Activated CD4-positive, alpha-beta memory T cell treated with anti-CD3 and anti-CD28 coated beads for 36 hours (primary cell): ENCODE measurements around the gene SETD1B. TPM values are rescaled to one million over a fixed set of nuclear protein-coding genes. Genes with fewer than 3 reads are reported as not detected.

Experiments
- CTCF ChIA-PET: fragments of 350-600 bp; sonication (Branson Sonifier 250); formaldehyde crosslinking; loops from one replicate; lab custom pipeline; 2021; ENCODE audit warnings: antibody characterized with exemption, inconsistent platforms; lab: Charles Lee
- POLR2A ChIA-PET: fragments of 350-600 bp; sonication (Branson Sonifier 250); formaldehyde crosslinking; loops from one replicate; lab custom pipeline; 2021; ENCODE audit warnings: antibody characterized with exemption; lab: Charles Lee
- DNase-seq: peaks from one replicate; pipeline ENCODE4 v3.0.0-alpha.2; 2020
- H3K27ac Mint-ChIP-seq: one replicate; pipeline ENCODE4 v1.8.0; 2021; ENCODE audit warnings: mixed read lengths
- H3K27me3 Mint-ChIP-seq: one replicate; pipeline ENCODE4 v1.8.0; 2021; ENCODE audit warnings: mixed read lengths
- H3K36me3 Mint-ChIP-seq: one replicate; pipeline ENCODE4 v1.8.0; 2021; ENCODE audit warnings: mixed read lengths
- H3K4me1 Mint-ChIP-seq: one replicate; pipeline ENCODE4 v1.8.0; 2021; ENCODE audit warnings: low read depth, mixed read lengths
- H3K4me3 Mint-ChIP-seq: one replicate; pipeline ENCODE4 v1.8.0; 2021; ENCODE audit warnings: mild to moderate bottlenecking, mixed read lengths
- H3K9me3 Mint-ChIP-seq: one replicate; pipeline ENCODE4 v1.8.0; 2021; ENCODE audit warnings: mixed read lengths
- intact Hi-C: fragments of 100-400 bp; cut with micrococcal nuclease; formaldehyde crosslinking; loops from one replicate; pipeline ENCODE4 v1.15.1; 2023
- total RNA-seq, 2 experiments: library from RNA; stranded (reverse); gene quantifications; one replicate each; pipeline ENCODE4 v1.2.3, GENCODE V29; 2021

Gene SETD1B
- total RNA-seq, 2 experiments from 2014 or later, result 14.1 to 15.2 TPM

GRCh38 chr12:121819212-121819949 is 15.6 kb downstream of the SETD1B start:
- Mint-ChIP-seq H3K27me3 (no peaks in the 10 kb centered on the region), H3K4me3 (no peak overlapping the region), H3K9me3 (no peaks in the 10 kb centered on the region), H3K4me1 (peaks cover 6% of the 10 kb centered on the region), H3K27ac (no peak overlapping the region), H3K36me3 (peaks cover 40% of the 10 kb centered on the region)
- ChIA-PET CTCF (no interaction called here), POLR2A (no interaction called here)
- DNase-seq, result no peak
- intact Hi-C loops, result no loop called here

- no peak overlapping the region for H3K4me3 Mint-ChIP-seq
- H3K4me1 Mint-ChIP-seq, result peaks cover 2% of the 10 kb centered on the region
- no peak for DNase-seq
- CTCF ChIA-PET, result interaction anchor here (1.8 kb wide), 1 partner anchor 8 kb away, joined by 13 read pairs; no protein-coding TSS in a partner anchor
- no peak overlapping the region for H3K27ac Mint-ChIP-seq
- POLR2A ChIA-PET, result no interaction called here
- no peaks in the 10 kb centered on the region for H3K27me3 Mint-ChIP-seq
- peaks cover 38% of the 10 kb centered on the region for H3K36me3 Mint-ChIP-seq
- no peaks in the 10 kb centered on the region for H3K9me3 Mint-ChIP-seq
- intact Hi-C loops, result no loop called here
These were observed 16.2 kb downstream of the SETD1B start for GRCh38 chr12:121820056-121820455.

- H3K27me3 Mint-ChIP-seq, result no peaks in the 10 kb centered on the region
- intact Hi-C loops, result no loop called here
- CTCF ChIA-PET, result no interaction called here
These were observed 18.7 kb downstream of the SETD1B start for GRCh38 chr12:121822393-121823100.

GRCh38 chr12:121823101-121823726 is 19.4 kb downstream of the SETD1B start:
- intact Hi-C loops, result no loop called here
- Mint-ChIP-seq H3K27me3 (no peaks in the 10 kb centered on the region), H3K36me3 (peaks cover 36% of the 10 kb centered on the region), H3K4me3 (no peak overlapping the region), H3K9me3 (no peaks in the 10 kb centered on the region), H3K4me1 (no peaks in the 10 kb centered on the region), H3K27ac (no peak overlapping the region)
- ChIA-PET CTCF (interaction anchor here (0.8 kb wide), 1 partner anchor 27 kb away, joined by 3 read pairs; no protein-coding TSS in a partner anchor), POLR2A (no interaction called here)
- DNase-seq, result no peak

More at GRCh38 chr12:121822393-121823100, 18.7 kb downstream of the SETD1B start:
- POLR2A ChIA-PET, result no interaction called here
- Mint-ChIP-seq H3K4me3 (no peak overlapping the region), H3K4me1 (no peaks in the 10 kb centered on the region), H3K36me3 (peaks cover 41% of the 10 kb centered on the region), H3K27ac (no peak overlapping the region), H3K9me3 (no peaks in the 10 kb centered on the region)
- DNase-seq, result no peak

GRCh38 chr12:121823727-121824115 is 19.9 kb downstream of the SETD1B start:
- Mint-ChIP-seq H3K27me3 (no peaks in the 10 kb centered on the region), H3K36me3 (peaks cover 41% of the 10 kb centered on the region), H3K27ac (no peak overlapping the region), H3K4me3 (no peak overlapping the region), H3K9me3 (no peaks in the 10 kb centered on the region), H3K4me1 (no peaks in the 10 kb centered on the region)
- intact Hi-C loops, result no loop called here
- no peak for DNase-seq
- POLR2A ChIA-PET, result interaction anchor here (0.6 kb wide), 1 partner anchor 1296 kb away, joined by 3 read pairs; no protein-coding TSS in a partner anchor
- CTCF ChIA-PET, result interaction anchor here (0.8 to 3.1 kb wide), 2 partner anchors 28 to 29 kb away, joined by 3 to 13 read pairs; partner anchors contain the start of gene RHOF

GRCh38 chr12:121825041-121825523 is 21.3 kb downstream of the SETD1B start:
- intact Hi-C loops, result no loop called here
- CTCF ChIA-PET, result interaction anchor here (3.1 kb wide), 1 partner anchor 31 kb away, joined by 13 read pairs; the partner anchor contains the start of gene RHOF
- H3K27ac Mint-ChIP-seq, result no peak overlapping the region
- POLR2A ChIA-PET, result no interaction called here
- no peaks in the 10 kb centered on the region for H3K4me1 Mint-ChIP-seq
- H3K36me3 Mint-ChIP-seq, result peaks cover 40% of the 10 kb centered on the region
- H3K27me3 Mint-ChIP-seq, result no peaks in the 10 kb centered on the region
- H3K4me3 Mint-ChIP-seq, result no peak overlapping the region
- no peak for DNase-seq
- no peaks in the 10 kb centered on the region for H3K9me3 Mint-ChIP-seq

- H3K4me1 Mint-ChIP-seq, result no peaks in the 10 kb centered on the region
- H3K36me3 Mint-ChIP-seq, result peaks cover 43% of the 10 kb centered on the region
- no peaks in the 10 kb centered on the region for H3K9me3 Mint-ChIP-seq
- no peak for DNase-seq
- H3K27ac Mint-ChIP-seq, result no peak overlapping the region
- intact Hi-C loops, result no loop called here
- ChIA-PET CTCF (interaction anchor here (1.0 to 3.1 kb wide), 5 partner anchors 14 to 62 kb away, joined by 3 to 15 read pairs (median 11); partner anchors contain the start of genes PSMD9 and RHOF), POLR2A (no interaction called here)
- H3K4me3 Mint-ChIP-seq, result no peak overlapping the region
- no peaks in the 10 kb centered on the region for H3K27me3 Mint-ChIP-seq
These were observed 22.7 kb downstream of the SETD1B start for GRCh38 chr12:121826318-121827150.

- Mint-ChIP-seq H3K9me3 (no peaks in the 10 kb centered on the region), H3K4me3 (no peak overlapping the region), H3K36me3 (peaks cover 42% of the 10 kb centered on the region), H3K27ac (no peak overlapping the region), H3K27me3 (no peaks in the 10 kb centered on the region), H3K4me1 (peaks cover 6% of the 10 kb centered on the region)
- POLR2A ChIA-PET, result no interaction called here
- CTCF ChIA-PET, result interaction anchor here (1.6 to 3.1 kb wide), 3 partner anchors 15 to 61 kb away, joined by 4 to 15 read pairs (median 11); partner anchors contain the start of genes PSMD9 and RHOF
- intact Hi-C loops, result no loop called here
- DNase-seq, result no peak
These were observed 23.7 kb downstream of the SETD1B start for GRCh38 chr12:121827351-121828099.

GRCh38 chr12:121828306-121828705 is 24.5 kb downstream of the SETD1B start:
- H3K27me3 Mint-ChIP-seq, result no peaks in the 10 kb centered on the region
- ChIA-PET POLR2A (interaction anchor here (0.5 kb wide), 1 partner anchor 249 kb away, joined by 4 read pairs; no protein-coding TSS in a partner anchor), CTCF (interaction anchor here (1.1 to 3.1 kb wide), 3 partner anchors 13 to 34 kb away, joined by 4 to 15 read pairs (median 11); partner anchors contain the start of gene RHOF)
- intact Hi-C loops, result no loop called here
- H3K4me3 Mint-ChIP-seq, result no peak overlapping the region
- H3K27ac Mint-ChIP-seq, result no peak overlapping the region
- peaks cover 41% of the 10 kb centered on the region for H3K36me3 Mint-ChIP-seq
- H3K9me3 Mint-ChIP-seq, result no peaks in the 10 kb centered on the region
- DNase-seq, result no peak
- peaks cover 11% of the 10 kb centered on the region for H3K4me1 Mint-ChIP-seq

- POLR2A ChIA-PET, result no interaction called here
- Mint-ChIP-seq H3K36me3 (peaks cover 37% of the 10 kb centered on the region), H3K9me3 (no peaks in the 10 kb centered on the region), H3K4me3 (no peak overlapping the region), H3K4me1 (peaks cover 13% of the 10 kb centered on the region), H3K27me3 (no peaks in the 10 kb centered on the region), H3K27ac (no peak overlapping the region)
- intact Hi-C loops, result no loop called here
- DNase-seq, result no peak
- CTCF ChIA-PET, result interaction anchor here (1.1 to 3.1 kb wide), 3 partner anchors 13 to 34 kb away, joined by 4 to 15 read pairs (median 11); partner anchors contain the start of gene RHOF
These were observed 25.0 kb downstream of the SETD1B start for GRCh38 chr12:121828826-121829225.
